Retinal pigment epithelial cell (primary cell): Measurements from ENCODE around the gene ALKBH6.
A peak's percentile ranks its signal among the peaks of the same experiment; 100 is the strongest.

Source experiments
- DNase-seq: peaks from one replicate; pipeline ENCODE4 v3.0.0-alpha.2; 2010; ENCODE audit warnings: low read depth
- H3K4me3 ChIP-seq: 2 replicates; pipeline ENCODE4 v1.5.1; 2011; ENCODE audit warnings: mild to moderate bottlenecking, low read length, control low read depth, moderate library complexity
- CTCF ChIP-seq: conservative IDR thresholded peaks from 2 replicates; pipeline ENCODE4 v1.5.1; 2011; ENCODE audit warnings: low read depth, low read length, control low read depth, inconsistent platforms

The ALKBH6 gene

GRCh38 chr19:35991731-35992450, 22.1 kb downstream of the ALKBH6 start:
- no peak overlapping the region for H3K4me3 ChIP-seq
- no peak for DNase-seq
- no peak for TF ChIP-seq CTCF

- H3K4me3 ChIP-seq = no peak overlapping the region
- no peak for TF ChIP-seq CTCF
- no peak for DNase-seq
Observed at GRCh38 chr19:35990771-35991730, 23.0 kb downstream of the ALKBH6 start.

DNA sequence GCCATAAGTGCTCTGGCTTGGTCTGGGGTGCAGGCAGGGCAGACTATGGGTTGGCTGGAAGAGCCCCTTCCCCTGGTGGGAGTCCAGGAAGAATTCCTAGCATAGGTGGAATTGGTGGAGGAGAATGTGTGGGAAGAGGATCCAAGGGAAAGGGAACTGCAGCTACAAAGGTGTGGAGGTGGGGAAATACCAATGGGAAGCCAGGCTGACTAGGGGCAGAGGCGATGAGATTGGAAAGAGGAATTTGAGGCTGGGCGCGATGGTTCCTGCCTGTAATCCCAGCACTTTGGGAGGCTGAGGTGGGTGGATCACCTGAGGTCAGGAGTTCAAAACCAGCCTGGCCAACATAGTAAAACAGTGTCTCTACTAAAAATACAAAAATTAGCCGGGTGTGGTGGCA, 23.9 kb downstream of the ALKBH6 start:
- no peak for TF ChIP-seq CTCF
- H3K4me3 ChIP-seq = no peak overlapping the region

DNA sequence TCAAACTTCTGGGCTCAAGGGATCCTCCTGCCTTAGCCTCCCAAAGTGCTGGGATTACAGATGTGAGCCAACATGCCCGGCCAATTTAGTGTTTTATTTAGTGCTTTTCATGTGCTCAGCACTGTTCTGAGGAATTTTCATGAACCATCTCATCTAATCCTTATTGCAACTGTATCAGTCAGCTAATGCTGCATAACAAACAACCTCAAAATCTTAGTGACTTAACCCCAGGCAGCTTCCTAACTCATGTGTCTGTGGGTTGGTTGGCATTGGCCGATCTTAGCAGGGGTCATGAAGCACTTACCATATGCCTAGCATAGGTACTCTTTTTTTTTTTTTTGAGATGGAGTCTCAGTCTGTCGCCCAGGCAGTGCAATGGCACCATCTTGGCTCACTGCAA, 25.2 kb downstream of the ALKBH6 start:
- TF ChIP-seq CTCF = no peak
- no peak for DNase-seq
- no peak overlapping the region for H3K4me3 ChIP-seq

More for the DNA sequence above, 23.9 kb downstream of the ALKBH6 start:
- DNase-seq = no peak

DNA sequence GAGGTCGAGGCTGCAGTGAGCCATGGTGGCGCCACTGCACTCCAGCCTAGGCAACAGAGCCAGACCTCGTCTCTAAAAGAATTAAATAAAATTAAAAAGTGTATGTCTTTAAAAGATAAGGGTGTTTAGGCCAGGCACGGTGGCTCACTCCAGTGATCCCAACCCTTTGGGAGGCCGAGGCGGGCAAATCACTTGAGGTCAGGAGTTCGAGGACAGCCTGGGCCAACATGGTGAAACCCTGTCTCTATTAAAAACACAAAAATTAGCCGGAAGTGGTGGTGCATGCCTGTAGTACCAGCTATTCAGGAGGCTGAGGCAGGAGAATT, 26.5 kb downstream of the ALKBH6 start:
- TF ChIP-seq CTCF = no peak
- DNase-seq = no peak
- H3K4me3 ChIP-seq = no peak overlapping the region

DNA sequence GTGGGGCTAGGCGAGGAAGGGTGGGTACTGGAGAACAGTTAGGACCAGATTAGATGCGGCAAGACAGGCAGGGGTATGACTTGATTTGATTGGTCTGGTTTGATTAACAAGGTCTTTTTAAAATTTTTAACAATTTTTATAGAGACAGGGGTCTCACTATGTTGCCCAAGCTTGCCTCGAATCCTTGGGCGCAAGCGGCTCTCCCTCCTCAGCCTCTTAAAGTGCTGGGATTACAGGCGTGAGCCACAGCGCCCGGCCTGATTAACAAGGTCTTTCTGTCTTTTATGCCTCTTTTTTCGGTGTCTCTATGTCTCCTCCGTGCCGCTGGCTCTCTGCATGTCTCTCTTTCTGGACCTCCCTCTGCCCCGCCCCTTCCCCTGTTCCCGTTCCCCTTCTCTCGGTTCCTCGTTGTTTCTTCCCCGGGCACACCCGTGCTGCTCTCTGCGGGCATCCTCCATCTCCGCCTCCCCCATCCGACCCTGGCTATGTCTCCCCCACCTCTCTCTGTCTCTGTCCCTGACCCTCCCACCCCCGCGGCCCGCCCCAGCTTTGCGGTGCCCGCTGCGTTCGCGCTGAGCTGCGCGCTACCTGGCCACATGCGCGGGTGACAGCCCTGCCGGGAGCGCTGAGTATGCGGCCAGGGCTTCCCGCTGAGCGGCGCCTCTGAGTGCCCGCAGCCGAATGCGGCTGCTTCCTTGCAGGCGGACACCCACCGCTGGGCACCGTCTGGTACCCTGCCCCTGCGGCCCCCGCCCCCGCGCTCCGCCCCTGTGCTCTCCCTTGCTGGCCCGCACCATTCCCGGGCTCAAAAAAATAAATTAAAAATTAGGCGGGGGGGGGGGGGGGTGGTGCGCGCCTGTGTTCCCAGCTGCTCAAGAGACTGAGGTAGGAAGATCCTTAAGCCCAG, 27.1 kb downstream of the ALKBH6 start:
- H3K4me3 ChIP-seq = peak overlapping the region; percentile 33
- no peak for TF ChIP-seq CTCF
- no peak for DNase-seq
